GM19328 (cell line): Measurements from ENCODE around the gene CYB5D1.
"Not testable (repeated sequence)": the region's sequence is repeated elsewhere in the genome, so short reads cannot be mapped to it uniquely, and the experiment has no call there.

Experiments
- ATAC-seq: cut with Tn5 transposase; IDR thresholded peaks from one replicate; pipeline ENCODE4 v1.9.1; 2021; ENCODE audit warnings: mild to moderate bottlenecking, moderate library complexity; ENCODE audit not compliant: unreplicated experiment

Gene CYB5D1

DNA sequence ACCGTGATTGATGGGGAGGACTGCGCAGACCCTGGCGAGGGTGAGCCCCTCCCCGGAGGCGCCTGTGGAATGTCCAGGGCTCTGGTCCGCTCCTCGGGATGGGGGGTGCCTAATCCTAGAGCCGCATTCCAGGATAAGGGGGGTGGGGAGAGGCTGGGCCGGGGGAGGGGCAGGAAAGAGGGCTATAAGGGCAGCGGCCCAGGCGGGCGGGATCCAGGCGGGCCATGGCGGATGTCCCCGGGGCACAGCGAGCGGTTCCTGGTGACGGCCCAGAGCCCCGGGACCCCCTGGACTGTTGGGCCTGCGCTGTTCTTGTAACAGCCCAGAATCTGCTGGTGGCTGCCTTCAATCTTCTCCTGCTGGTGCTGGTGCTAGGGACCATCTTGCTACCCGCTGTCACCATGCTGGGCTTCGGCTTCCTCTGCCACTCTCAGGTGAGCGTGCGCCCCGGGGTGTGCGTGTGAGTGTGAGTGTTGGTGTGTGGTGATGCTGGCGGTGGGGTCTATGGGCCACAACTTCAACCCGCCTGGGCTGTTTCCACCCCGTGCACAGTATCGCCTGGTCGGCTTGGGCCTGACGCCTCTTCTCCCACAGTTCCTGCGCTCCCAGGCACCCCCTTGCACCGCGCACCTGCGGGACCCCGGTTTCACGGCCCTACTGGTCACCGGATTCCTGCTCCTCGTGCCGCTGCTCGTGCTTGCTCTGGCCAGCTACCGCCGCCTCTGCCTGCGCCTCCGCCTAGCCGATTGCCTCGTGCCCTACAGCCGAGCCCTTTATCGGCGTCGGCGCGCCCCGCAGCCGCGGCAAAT, 2.7 kb upstream of the CYB5D1 start, which contains the start of gene TMEM88:
TMEM88 (plus strand) TSS at position 216 of the 809 bp plus-strand sequence; CDS start at position 225, 9 bp downstream.
- ATAC-seq = no peak

DNA sequence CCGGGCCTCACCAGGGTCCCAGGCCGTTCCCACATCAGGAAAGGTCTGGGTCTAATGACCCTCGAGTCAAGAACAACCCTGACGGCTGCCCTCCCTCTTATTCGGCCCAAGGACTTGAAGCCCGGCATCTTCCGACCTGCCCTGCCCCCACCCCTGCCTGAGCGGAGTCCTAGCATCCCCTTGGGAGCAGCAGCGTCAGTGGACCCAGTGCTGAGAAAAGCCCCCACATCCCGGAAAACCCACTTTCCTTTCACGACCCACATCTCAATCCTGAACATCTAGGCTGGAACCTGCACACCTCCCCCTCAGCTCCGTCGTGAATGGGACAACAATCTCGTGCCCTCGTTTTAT, 2.2 kb upstream of the CYB5D1 start:
- ATAC-seq = no peak

DNA sequence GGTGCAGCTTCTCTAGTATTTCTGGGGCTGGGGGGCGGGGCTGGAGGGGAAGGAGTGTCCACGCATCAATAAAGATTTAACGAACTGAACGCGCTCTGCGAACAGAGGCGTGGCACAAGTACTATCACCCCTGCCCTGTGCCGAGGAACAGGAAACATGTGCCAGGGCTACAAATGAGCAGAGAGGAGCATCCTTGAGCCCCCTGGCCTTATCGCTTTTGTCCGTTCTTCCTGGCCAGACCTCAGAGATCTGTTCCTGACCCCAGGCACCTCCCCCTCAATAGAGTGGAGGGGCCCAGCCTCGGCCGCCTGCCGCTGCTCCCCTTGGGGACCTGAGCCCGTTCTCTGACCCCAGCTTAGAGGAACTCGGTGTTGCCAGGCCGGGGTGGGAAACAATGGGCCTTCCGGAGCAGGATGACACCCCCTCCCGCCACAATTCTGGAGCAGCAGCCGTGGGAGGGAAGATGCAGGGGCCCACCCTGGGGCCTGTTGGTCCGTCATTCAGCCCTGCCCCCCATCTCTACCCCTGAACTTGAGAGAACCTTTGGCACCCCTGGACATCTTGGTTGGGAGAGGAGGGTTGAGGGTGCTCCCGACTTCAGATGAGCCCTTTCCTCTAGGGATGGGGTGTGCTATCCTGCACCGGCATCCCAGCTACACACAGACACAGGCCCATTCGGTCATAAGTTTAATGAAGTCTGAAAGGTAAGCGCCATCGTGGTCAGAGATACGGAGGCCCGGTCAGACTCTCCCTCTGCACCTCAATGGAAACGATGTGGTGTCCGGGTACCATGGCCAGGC, 1.6 kb upstream of the CYB5D1 start:
- ATAC-seq = no peak

DNA sequence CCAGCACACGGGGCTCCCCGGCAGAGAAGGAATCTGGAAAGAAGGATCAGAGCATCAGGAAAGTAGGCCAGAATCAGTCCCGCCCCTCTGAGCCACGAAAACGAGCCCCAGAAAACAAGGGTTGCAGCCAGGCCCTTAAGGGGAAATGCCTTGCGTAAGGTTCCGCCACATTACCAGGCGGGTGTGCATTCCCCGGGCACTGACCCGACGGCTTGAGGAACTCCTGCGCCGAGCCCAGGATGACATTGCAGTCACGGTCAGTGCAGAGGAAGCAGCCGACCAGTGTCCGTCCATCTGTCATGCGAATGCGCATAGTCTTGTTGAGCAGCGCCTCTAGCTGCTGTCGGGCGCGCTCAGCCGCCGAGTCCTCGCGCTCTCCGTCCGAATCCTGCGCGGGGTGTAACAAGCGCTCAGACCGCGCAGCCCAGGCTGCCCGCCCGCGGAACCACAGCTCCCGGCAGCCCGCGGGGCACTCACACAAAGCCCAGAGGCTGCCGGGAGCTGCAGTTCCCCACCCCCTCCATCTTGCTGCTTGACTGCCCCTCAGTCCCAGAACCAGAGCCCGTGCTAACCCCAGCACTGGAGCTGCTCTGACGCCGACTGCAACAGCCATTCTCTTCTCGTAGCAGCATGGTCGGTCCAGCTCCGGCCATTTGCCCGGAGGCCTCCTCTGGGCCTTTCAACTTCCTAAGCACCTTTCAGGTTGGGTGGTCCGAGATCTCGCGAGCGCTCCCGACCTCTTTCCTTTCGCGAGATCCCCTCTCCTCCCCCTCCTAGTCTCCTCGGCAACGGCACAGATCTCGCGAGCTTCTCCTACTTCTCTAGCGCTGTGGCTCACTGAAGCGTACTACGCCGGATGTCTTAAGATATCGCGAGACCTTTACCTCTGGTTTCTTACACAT, 741 bp upstream of the CYB5D1 start, which contains the start of gene NAA38:
NAA38 (minus strand) TSS at position 749 of the 902 bp plus-strand sequence; CDS start at position 653, 96 bp downstream.
- ATAC-seq = peak; percentile 68

DNA sequence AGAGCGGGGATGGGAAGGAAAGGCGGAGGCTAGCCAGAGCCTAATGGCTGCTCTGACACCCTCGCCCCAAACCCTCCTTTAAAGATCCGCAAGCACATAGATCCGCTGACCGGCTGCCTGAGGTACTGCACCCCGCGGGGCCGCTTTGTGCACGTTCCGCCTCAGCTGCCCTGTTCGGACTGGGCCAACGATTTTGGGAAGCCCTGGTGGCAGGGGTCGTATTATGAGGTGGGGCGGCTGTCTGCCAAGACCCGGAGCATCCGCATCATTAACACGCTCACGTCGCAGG, 663 bp downstream of the CYB5D1 start:
- no peak for ATAC-seq

DNA sequence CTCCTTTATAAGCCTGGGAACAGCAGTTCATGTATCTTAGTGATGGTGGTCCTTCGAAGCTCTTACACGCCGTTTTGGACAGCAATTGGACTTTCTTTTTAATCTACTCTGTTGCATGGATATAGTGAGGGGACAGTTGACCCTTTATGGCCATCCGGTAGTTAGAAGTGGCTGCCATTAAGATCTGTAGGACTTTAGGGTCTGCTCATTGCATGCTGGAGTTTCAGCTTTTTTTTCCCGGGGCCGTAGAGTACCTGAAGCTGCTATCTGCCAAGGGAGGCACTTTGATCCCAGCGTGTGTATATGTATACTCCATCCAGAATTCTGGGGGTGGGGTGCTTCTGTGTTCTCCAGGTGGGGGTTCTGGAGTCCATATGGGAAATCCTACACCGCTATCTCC, 1.2 kb downstream of the CYB5D1 start:
- no peak for ATAC-seq

DNA sequence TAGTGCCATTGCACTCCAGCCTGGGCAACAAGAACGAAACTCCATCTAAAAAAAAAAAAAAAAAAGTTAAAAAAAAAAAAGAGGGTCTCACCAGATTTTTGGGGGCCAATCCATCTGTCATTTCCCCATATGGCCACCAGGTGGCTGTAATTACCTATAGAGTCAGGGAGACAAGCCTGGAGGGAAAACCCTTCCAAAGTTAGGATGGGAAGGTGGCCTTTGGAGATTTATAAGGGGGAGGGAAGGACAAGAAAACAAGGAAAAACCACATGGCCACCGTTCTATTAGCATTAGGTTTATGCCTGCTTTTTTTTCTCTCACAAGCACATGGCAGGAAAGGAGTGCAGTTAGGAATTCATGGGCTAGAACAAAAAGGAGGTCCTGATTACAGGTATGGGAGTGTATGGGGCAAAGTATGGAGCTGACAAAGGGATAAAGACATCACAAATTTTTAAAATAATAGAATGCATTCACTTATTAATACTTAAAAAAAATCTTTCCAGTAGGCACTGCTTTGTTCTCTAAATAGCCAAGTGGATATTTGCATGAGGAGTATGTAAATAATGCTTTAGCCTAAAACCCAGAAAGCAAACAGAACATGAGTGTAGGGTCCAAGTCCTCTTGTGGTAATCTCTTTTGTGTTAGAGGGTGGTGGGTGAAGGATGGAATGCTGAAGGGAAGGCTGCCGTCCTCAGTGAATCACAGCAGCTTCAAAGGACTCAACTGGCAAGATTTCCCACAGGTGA, 5.1 kb downstream of the CYB5D1 start:
- ATAC-seq = no peak

DNA sequence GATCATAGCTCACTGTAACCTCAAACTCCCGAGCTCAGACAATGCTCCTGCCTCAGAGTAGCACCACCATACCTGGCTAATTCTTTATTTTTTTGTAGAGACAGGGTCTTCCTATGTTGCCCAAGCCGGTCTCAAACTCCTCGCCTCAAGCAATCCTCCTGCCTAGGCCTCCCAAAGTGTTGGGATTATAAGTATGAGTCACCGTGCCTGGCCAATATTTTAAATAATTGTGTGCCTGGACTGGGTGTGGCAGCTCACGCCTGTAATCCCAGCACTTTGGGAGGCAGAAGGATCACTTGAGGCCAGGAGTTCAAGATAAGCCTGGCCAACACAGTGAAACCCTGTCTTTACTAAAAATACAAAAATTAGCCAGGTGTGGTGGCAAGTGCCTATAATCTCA, 6.6 kb downstream of the CYB5D1 start:
- not testable (repeated sequence) for ATAC-seq

DNA sequence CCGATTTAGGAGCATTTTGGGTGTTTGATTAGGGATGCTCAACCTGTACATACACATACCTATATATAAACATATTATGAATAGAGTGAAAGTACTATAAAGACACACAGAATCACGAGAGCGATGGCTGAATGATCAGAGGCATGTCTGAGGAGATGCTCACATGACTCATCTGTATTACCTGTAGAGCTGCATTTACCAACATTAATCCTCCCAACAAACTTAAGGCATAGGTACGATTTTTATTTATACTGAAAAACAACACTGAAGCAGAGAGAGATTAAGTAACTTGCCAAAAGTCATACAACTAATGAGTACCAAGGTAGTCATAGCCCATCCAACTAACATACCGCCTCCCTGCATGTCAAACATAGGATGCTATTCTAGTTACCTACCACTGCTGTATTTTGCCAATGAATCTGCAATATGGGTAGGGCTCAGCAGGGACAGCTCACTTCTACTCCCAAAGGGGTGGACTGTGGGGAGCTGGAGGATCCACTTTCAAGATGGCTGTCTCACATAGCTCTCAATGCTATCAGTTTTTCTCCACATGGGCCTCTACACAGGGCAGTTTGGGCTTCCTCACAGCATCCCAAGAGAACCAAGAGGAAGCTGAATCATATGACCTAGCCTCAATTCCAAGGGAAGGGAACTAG, 7.3 kb downstream of the CYB5D1 start:
- no peak for ATAC-seq

DNA sequence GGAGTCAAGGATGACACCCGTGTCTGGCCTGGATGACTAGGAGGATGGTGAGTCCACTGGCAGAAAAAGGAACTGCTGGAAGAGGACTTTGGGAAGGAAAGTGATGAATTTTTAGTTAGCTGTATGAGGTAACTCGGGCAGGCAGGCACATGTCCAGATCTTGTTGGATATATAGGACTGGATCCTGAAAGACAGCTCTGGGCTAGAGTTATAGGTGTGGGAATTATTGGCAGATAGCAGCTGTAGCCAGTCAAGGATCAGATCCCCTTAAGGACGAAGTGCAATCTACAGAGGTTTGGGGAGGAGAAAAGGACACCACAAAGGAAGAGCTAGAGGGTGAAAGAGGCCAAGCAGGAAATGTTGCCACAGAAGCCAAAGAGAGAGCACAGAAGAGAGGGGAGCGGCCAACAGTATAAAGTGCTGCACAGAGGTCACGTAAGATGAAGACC, 10.1 kb downstream of the CYB5D1 start:
- ATAC-seq = no peak

DNA sequence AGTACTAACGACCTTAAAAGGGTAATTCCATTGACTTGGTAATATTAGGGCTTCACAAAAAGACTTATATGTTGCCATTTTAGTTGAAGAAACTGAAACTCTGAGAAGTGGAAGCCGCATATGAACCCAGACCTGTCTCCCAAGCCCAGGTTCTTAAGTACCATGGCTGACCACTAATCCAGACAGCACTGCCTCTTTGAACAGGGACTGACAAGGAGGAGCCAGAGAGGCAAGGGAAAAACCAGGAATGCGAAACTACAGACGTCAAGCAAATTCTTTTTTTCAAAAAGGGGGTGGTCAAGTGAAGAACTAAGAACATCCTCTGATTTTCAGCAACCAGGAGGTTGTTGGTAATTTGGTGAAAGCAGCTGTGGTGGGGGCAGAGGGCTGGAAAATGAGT, 15.2 kb downstream of the CYB5D1 start:
- ATAC-seq = no peak

DNA sequence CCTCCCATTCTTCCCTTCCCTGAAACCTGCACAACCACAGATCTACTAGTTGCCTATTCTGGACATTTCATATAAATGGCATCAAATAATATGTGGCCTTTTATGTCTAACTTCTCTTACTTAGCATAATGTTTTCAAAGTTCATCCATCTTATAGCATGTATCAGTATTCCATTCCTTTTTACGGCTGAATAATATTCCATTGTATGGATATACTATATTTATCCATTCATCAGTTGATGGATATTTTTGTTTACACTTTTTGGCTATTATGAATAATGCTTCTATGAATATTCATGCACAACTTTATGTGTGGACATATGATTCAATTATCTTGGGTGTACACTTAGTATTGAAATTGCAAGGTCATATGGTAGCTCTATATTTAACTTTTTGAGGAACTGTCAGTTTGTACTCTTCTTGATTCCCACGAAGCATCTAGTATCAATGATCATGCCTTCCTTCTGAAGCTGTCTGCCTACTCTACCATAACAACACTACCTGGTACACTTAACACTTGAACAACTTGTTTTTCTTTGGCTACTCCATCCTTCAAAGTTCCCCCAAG, 18.1 kb downstream of the CYB5D1 start:
- ATAC-seq = no peak

DNA sequence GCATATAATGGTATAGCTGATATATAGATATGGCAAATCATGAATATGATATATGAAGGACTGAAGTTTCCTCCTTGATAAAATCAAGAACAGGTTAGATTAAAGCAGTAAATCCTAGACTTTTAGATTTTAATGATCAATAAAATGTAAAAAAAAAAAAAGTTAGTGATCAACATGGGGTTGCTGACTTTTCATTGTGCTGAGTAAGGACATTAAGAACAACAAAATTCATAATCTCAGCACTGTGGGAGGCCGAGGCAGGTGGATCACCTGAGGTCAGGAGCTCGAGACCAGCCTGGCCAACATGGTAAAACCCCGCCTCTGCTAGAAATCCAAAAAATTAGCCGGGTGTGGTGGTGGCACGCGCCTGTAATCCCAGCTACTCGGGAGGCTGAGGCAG, 20.4 kb downstream of the CYB5D1 start:
- ATAC-seq = no peak

DNA sequence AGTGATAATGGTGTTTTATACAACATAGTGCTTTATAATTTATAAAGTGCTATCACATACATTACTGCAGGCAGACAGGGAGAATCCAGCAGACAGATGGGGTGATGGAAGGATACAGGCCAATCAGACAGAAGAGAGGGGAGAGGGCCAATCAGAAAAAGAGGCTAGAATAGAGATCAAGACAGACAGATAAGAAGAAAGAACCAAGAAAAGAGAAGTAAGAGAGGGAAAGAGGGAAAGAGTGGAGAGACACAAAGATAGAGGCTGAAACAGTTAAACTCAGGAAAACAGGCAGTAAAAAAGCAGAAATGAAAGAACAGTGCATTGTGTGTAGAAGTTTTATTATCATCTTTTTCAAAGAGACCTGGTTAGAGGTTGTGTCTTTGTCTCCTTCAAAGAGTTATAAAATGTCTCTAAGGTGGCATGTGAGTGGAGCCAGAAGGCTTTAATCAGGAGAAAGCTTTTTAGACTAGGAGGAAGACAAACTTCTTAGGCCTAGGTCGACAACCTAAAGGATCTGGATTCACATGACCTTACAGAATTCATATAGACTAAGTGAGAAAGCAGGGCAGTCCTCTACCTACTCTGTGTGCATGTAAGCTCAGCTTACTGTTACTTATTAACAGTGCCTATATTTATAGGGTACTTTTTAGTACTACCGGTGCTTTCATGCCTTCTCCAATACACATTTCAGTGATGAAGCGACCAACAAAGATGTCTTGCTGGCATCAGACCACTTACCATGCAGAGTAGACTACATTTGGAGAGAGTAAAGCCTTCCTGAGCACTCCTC, 22.5 kb downstream of the CYB5D1 start:
- ATAC-seq = no peak

DNA sequence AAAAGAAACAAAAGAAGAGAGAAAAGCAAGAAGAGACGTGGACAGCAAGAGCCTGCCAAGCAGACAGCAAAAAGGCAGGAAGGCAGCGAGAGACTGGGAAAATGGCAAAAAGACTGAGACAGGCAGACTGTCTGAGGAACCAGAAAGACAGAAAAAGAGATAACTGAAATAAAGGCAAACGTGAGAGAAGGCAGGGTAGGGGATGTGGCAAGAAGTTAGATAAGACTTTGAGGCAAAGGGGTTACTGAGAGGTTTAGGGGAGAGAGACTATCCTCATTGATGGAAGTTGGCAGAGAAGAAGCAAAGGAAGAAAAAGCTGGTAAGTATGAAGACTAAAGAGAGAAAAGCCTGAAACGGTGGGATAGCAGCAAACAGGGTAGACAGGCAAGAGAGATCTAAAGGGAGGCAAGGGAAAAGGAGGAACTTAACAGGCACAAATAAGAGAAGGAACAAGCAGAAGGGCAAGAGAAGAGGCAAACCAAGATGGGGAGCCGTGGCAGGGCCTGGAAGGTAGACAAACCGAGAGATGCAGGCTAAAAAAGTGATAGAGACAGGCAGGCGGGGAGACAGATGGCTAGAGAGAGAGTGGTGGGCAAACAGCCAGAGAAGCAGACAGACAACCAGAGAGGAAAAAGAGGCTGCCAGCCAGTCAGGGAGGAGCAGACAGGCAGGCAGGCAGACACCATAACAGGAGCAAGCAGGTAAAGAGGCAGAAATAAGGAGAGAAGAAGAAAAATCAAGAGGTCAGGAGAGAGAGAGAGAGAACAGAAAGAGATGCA, 23.7 kb downstream of the CYB5D1 start:
- no peak for ATAC-seq

DNA sequence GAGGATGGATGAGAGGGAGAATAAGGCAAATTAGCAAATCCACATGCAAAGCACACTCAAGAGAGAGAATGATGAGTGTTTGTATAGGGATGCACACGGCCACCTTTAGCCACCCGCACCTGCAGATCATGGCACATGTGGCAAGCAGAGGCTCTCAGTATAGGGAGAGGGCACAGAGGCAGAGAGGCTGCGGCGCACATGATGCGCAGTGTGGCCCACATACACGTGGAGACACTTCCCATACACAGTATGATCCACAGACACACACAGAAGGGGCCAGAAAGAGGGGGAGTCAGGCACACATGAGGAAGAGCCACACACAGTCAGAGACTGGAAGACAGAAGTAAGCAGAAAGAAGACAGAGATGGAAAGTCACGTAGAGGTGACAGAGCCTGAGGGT, 24.3 kb downstream of the CYB5D1 start:
- ATAC-seq = no peak

DNA sequence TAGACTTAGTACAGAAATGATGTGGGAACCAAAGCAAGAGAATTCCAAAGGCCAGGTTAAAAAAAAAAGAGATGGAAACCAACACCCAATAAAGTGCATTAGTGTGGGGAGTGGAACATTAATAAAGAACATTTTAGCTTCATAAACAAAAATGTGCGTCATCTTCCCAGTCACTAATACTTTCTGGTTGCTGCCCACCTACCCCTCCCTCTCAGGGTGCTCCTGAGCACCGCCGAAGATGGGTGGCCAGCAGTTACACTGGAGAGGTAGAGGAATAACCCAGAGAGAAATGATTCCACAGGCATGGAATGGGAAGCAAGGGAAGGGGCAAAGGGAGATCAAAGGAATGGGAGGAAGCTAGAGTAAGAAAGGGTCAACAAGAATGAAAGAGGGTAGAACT, 24.8 kb downstream of the CYB5D1 start:
- ATAC-seq = no peak

DNA sequence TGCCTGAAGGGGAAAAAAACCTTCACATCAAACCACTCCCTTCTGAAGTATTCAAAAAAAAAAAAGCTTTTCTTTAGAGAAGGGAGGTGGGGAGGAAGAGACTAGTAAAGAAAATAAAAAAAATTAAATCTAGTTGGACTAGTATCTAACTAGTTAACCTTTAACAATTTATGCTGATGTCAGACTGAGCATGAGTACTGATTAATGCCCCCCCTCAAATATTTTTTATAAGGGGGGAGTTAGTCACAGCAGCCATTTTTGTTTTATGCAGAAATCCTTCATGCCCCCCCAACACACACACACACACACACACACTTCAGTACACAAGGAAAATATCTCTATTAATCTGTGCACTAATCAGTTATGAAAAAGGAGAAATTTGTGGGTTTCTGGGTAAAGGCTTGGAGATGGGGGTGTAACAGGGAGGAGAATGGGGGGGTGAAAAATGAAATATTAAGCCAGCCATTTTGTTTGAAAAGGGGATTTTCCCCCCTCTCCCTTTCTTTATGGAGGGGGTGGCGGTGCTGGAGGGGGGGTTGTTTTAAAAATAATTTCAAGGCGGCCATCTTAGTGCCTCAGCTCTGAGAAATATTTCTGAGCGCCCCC, 26.1 kb downstream of the CYB5D1 start:
- ATAC-seq = no peak
